OCI-LY7 (cell line): ENCODE data around the gene KAT6B. TPM values are rescaled to one million over a fixed set of nuclear protein-coding genes. Genes with fewer than 3 reads are reported as not detected.

Source experiments
- BruUV-seq: library from RNA; stranded (reverse); fragments of 400-500 nt; replicated peaks from 2 replicates; lab custom pipeline; 2021; lab: Mats Ljungman, UMichigan
- CTCF ChIA-PET: fragments of 300-600 bp; sonication (Branson Sonifier 250); formaldehyde crosslinking; loops from one replicate; lab custom pipeline; 2022; ENCODE audit warnings: antibody characterized with exemption; ENCODE audit not compliant: unreplicated experiment; lab: Charles Lee
- POLR2A ChIA-PET: fragments of 300-600 bp; sonication (Branson Sonifier 250); formaldehyde crosslinking; loops from one replicate; lab custom pipeline; 2022; ENCODE audit warnings: antibody characterized with exemption; lab: Charles Lee
- DNase-seq: peaks from one replicate; pipeline ENCODE4 v3.0.0-alpha.2; 2015; ENCODE audit warnings: low spot score
- H2AFZ ChIP-seq: fragments of 200-600 bp; sonication (generic), shearing (Covaris generic); 2 replicates; pipeline ENCODE4 v1.6.1; 2014; ENCODE audit warnings: mild to moderate bottlenecking, antibody characterized with exemption, low read length, moderate library complexity
- H3K27ac ChIP-seq: fragments of 200-600 bp; sonication (generic); 2 replicates; pipeline ENCODE4 v1.5.1; 2014; ENCODE audit warnings: mixed run types, low read depth, mild to moderate bottlenecking, moderate library complexity, low read length, inconsistent platforms; ENCODE audit not compliant: poor library complexity, severe bottlenecking
- H3K36me3 ChIP-seq: fragments of 200-600 bp; sonication (generic); 2 replicates; pipeline ENCODE4 v1.6.1; 2014; ENCODE audit warnings: mild to moderate bottlenecking, antibody characterized with exemption, low read length, moderate library complexity, mixed read lengths; ENCODE audit not compliant: insufficient read depth
- H3K4me1 ChIP-seq: fragments of 200-600 bp; sonication (generic); 2 replicates; pipeline ENCODE4 v1.5.1; 2014; ENCODE audit warnings: mild to moderate bottlenecking, low read length; ENCODE audit not compliant: insufficient read depth, poor library complexity, severe bottlenecking
- H3K4me2 ChIP-seq: fragments of 200-600 bp; sonication (generic); 2 replicates; pipeline ENCODE4 v1.6.1; 2014; ENCODE audit warnings: mild to moderate bottlenecking, low read length
- H3K4me3 ChIP-seq: fragments of 200-600 bp; sonication (generic); 2 replicates; pipeline ENCODE4 v1.5.1; 2014; ENCODE audit warnings: mild to moderate bottlenecking, low read depth, low read length; ENCODE audit not compliant: poor library complexity, severe bottlenecking
- H3K79me2 ChIP-seq: fragments of 200-600 bp; sonication (generic); 2 replicates; pipeline ENCODE4 v1.6.1; 2016; ENCODE audit warnings: low read depth, mild to moderate bottlenecking, low read length, moderate library complexity, mixed read lengths; ENCODE audit not compliant: insufficient read depth
- H3K9me2 ChIP-seq: fragments of 200-600 bp; sonication (generic); 2 replicates; pipeline ENCODE4 v1.6.1; 2016; ENCODE audit warnings: mild to moderate bottlenecking, low read length, mixed read lengths; ENCODE audit not compliant: insufficient read depth
- H3K9me3 ChIP-seq: fragments of 200-600 bp; sonication (generic); 2 replicates; pipeline ENCODE4 v1.6.1; 2014; ENCODE audit warnings: mild to moderate bottlenecking, mixed run types, low read length, mixed read lengths
- H4K20me1 ChIP-seq: fragments of 200-600 bp; sonication (generic); 2 replicates; pipeline ENCODE4 v1.6.1; 2014; ENCODE audit warnings: mild to moderate bottlenecking, antibody characterized with exemption, low read length, moderate library complexity, mixed read lengths; ENCODE audit not compliant: insufficient read depth
- CTCF ChIP-seq: fragments of 200-600 bp; sonication (generic); conservative IDR thresholded peaks from 2 replicates; pipeline ENCODE4 v1.5.1; 2014; ENCODE audit warnings: mild to moderate bottlenecking, antibody characterized with exemption, low read length, moderate library complexity, mixed read lengths
- EZH2phosphoT487 ChIP-seq: fragments of 200-600 bp; sonication (generic); IDR thresholded peaks from 2 replicates; pipeline ENCODE4 v1.6.1; 2018; ENCODE audit warnings: low read depth, borderline replicate concordance, mild to moderate bottlenecking, mixed run types, antibody characterized with exemption, low read length, moderate library complexity, mixed read lengths
- intact Hi-C: fragments of 100-400 bp; cut with micrococcal nuclease; formaldehyde crosslinking; loops from one replicate; pipeline ENCODE4 v1.10.0; 2022; ENCODE audit not compliant: unreplicated experiment
- total RNA-seq, 2 experiments: library from RNA; depleted of rRNA in 1 of 2; stranded (reverse); fragments of >200 nt in 1 of 2; shearing (Covaris generic) in 1 of 2; gene quantifications; 2 replicates each; pipeline ENCODE4 v1.2.3, GENCODE V29; 2014 to 2022

KAT6B gene
- total RNA-seq, 2 experiments from 2014 or later = 20.8 to 40.8 TPM

DNA sequence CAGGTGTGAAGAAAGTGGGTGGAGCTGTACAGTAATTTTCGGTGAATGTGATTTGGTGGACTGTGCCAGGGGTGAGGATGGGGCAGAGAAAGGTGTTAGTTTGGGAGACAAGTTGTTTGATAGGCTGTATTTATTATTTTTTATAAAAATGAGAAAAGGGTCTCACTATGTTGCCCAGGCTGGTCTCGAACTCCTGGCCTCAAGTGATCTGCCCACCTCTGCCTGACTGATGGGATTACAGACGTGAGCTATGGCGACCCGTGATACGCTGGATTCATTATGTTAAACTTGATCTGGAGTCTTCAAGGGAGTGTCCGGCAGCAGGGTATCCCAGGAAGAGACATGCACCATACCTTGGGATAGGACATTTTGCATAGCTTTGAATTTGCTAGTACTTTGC lies 1.3 kb downstream of the KAT6B start:
- peak overlapping the region; percentile 81 for H3K4me3 ChIP-seq
- H3K27ac ChIP-seq = no peak overlapping the region
- CTCF ChIA-PET = no interaction called here
- no TSS peak for BruUV-seq
- POLR2A ChIA-PET = no interaction called here
- no peak for DNase-seq
- peaks cover 35% of the 10 kb centered on the region for H3K79me2 ChIP-seq
- peak overlapping the region; percentile 84 for H3K4me2 ChIP-seq
- H2AFZ ChIP-seq = no peak overlapping the region
- peaks cover 23% of the 10 kb centered on the region for H3K4me1 ChIP-seq
- intact Hi-C loops = loop anchor here (2.0 to 10.0 kb wide), 5 partner anchors 27 to 285 kb away; partner anchors contain the start of gene SAMD8
- H4K20me1 ChIP-seq = no peaks in the 10 kb centered on the region
- 0 out of 2 replicates have a peak, but pooled peaks cover 4% of the 10 kb centered on the region for H3K36me3 ChIP-seq
- TF ChIP-seq EZH2phosphoT487 (no peak), CTCF (no peak)
- H3K9me3 ChIP-seq = no peaks in the 10 kb centered on the region
- H3K9me2 ChIP-seq = no peaks in the 10 kb centered on the region

DNA sequence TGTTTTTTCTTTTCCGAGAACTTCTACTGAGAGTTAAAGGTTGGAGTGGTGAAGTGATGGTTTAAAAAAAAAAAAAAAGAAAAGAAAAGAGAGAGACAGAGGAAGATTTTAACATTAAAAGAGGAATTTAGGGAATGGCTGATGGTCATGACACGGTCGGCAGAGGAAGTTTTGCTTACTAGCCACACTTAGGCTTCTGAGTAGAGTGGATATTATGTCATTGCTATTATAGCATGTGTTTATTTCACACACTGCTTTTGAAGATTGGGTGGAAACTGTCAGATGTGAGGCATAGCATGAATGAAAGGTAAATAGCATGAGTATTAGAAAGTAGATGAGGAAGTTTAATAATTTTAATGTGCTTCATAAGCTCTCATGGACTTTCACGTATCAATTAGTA lies 2.5 kb downstream of the KAT6B start:
- no peak overlapping the region for H3K27ac ChIP-seq
- DNase-seq = no peak
- no peak overlapping the region for H2AFZ ChIP-seq
- 0 out of 2 replicates have a peak, but pooled peaks cover 4% of the 10 kb centered on the region for H3K36me3 ChIP-seq
- TF ChIP-seq CTCF = no peak
- no peak for TF ChIP-seq EZH2phosphoT487
- CTCF ChIA-PET = no interaction called here
- intact Hi-C loops = loop anchor here (5.0 to 10.0 kb wide), 3 partner anchors 186 to 283 kb away; partner anchors contain the start of gene SAMD8
- H3K79me2 ChIP-seq = peaks cover 44% of the 10 kb centered on the region
- H3K4me2 ChIP-seq = peak overlapping the region; percentile 8; the same call in 1 of the 2 replicates
- no peaks in the 10 kb centered on the region for H4K20me1 ChIP-seq
- POLR2A ChIA-PET = interaction anchor here (0.7 kb wide), 1 partner anchor 165 kb away, joined by 3 read pairs; no protein-coding TSS in a partner anchor
- BruUV-seq = TSS peak; percentile 57
- no peaks in the 10 kb centered on the region for H3K9me2 ChIP-seq
- no peak overlapping the region for H3K4me3 ChIP-seq
- no peaks in the 10 kb centered on the region for H3K9me3 ChIP-seq
- peaks cover 18% of the 10 kb centered on the region for H3K4me1 ChIP-seq

- Histone ChIP-seq H3K4me1 (peaks cover 17% of the 10 kb centered on the region), H3K9me2 (no peaks in the 10 kb centered on the region), H2AFZ (no peak overlapping the region), H4K20me1 (no peaks in the 10 kb centered on the region), H3K36me3 (peaks cover 17% of the 10 kb centered on the region), H3K27ac (no peak overlapping the region), H3K4me3 (no peak overlapping the region), H3K4me2 (no peak overlapping the region), H3K9me3 (peaks cover 8% of the 10 kb centered on the region; the same call in 1 of the 2 replicates), H3K79me2 (peaks cover 53% of the 10 kb centered on the region)
- TSS peak; percentile 25 for BruUV-seq
- TF ChIP-seq CTCF (no peak), EZH2phosphoT487 (no peak)
- CTCF ChIA-PET = no interaction called here
- DNase-seq = no peak
- intact Hi-C loops = no loop called here
- POLR2A ChIA-PET = interaction anchor here (1.5 to 1.9 kb wide), 2 partner anchors 9 to 10 kb away, joined by 4 to 5 read pairs; no protein-coding TSS in a partner anchor
These were observed 5.2 kb downstream of the KAT6B start for GRCh38 chr10:74831518-74832120.
